CD14-positive monocyte (primary cell): ENCODE data around the gene SUSD4. TPM values are rescaled to one million over a fixed set of nuclear protein-coding genes. Genes with fewer than 3 reads are reported as not detected.

Experiments used
- DNase-seq, 3 donors: peaks; one replicate each; pipeline ENCODE4 v3.0.0-alpha.2; 2011 to 2022
- H2AFZ ChIP-seq: 2 replicates; pipeline ENCODE4 v1.6.0; 2012; ENCODE audit warnings: mild to moderate bottlenecking, low read depth, low read length, inconsistent platforms; ENCODE audit not compliant: insufficient read depth, poor library complexity, severe bottlenecking
- H3K27ac ChIP-seq, 2 donors: 1 replicate in 1 of 2; 2 replicates in 1 of 2; pipeline ENCODE4 v1.5.1; 2012 to 2013; ENCODE audit warnings: low read length in 2 of 2, control low read depth in 1 of 2, inconsistent platforms in 1 of 2, low read depth in 1 of 2, mild to moderate bottlenecking in 1 of 2
- H3K27me3 ChIP-seq, 2 donors: one replicate each; pipeline versions ENCODE4 v1.6.0 to v1.6.1; 2011 to 2013; ENCODE audit warnings: low read length in 2 of 2; ENCODE audit not compliant: control insufficient read depth in 2 of 2, insufficient read depth in 2 of 2
- H3K36me3 ChIP-seq, 2 donors: replicated peaks in 1 of 2; 1 replicate in 1 of 2; 2 replicates in 1 of 2; pipeline versions ENCODE4 v1.5.1 to v1.6.1; 2012 to 2013; ENCODE audit warnings: low read length in 2 of 2, control low read depth in 1 of 2, inconsistent platforms in 1 of 2, mild to moderate bottlenecking in 1 of 2; ENCODE audit not compliant: insufficient read depth in 2 of 2, control insufficient read depth in 1 of 2
- H3K4me1 ChIP-seq, 2 donors: 1 replicate in 1 of 2; 2 replicates in 1 of 2; pipeline versions ENCODE4 v1.5.1 to v1.6.1; 2012 to 2013; ENCODE audit warnings: low read length in 2 of 2, control low read depth in 1 of 2, inconsistent platforms in 1 of 2, mild to moderate bottlenecking in 1 of 2, moderate library complexity in 1 of 2; ENCODE audit not compliant: insufficient read depth in 2 of 2, control insufficient read depth in 1 of 2
- H3K4me2 ChIP-seq: replicated peaks from 2 replicates; pipeline ENCODE3; 2012; ENCODE audit warnings: low read length, moderate library complexity, mild to moderate bottlenecking; ENCODE audit not compliant: poor library complexity, severe bottlenecking; ENCODE audit errors: extremely low read depth
- H3K4me3 ChIP-seq, 3 experiments: fragments of 200-600 bp in 1 of 3; sonication (generic) in 1 of 3; replicated peaks in 1 of 3; 1 replicate in 2 of 3; 2 replicates in 1 of 3; pipeline ENCODE4 v1.5.1; 2011 to 2013; ENCODE audit warnings: low read length in 3 of 3, mild to moderate bottlenecking in 3 of 3, control low read depth in 2 of 3, low read depth in 2 of 3, inconsistent platforms in 1 of 3, moderate library complexity in 1 of 3
- H3K79me2 ChIP-seq: 2 replicates; pipeline ENCODE4 v1.6.0; 2012; ENCODE audit warnings: mild to moderate bottlenecking, control low read depth, inconsistent platforms, low read length, moderate library complexity; ENCODE audit not compliant: insufficient read depth
- H3K9ac ChIP-seq: 2 replicates; pipeline ENCODE4 v1.6.0; 2017; ENCODE audit warnings: low read length, mild to moderate bottlenecking; ENCODE audit not compliant: insufficient read depth, poor library complexity, severe bottlenecking
- H3K9me3 ChIP-seq, 2 donors: replicated peaks in 1 of 2; 1 replicate in 1 of 2; 2 replicates in 1 of 2; pipeline versions ENCODE4 v1.5.1 to v1.6.1; 2012 to 2013; ENCODE audit warnings: low read length in 2 of 2, control low read depth in 1 of 2; ENCODE audit not compliant: control insufficient read depth in 1 of 2, insufficient read depth in 1 of 2
- H4K20me1 ChIP-seq: 2 replicates; pipeline ENCODE4 v1.6.0; 2012; ENCODE audit warnings: mild to moderate bottlenecking, low read length, control low read depth, moderate library complexity; ENCODE audit not compliant: insufficient read depth
- H3K27ac Mint-ChIP-seq, 7 donors: one replicate each; pipeline ENCODE4 v1.8.0; 2020; ENCODE audit warnings: mild to moderate bottlenecking in 7 of 7, mixed read lengths in 7 of 7, moderate library complexity in 6 of 7, inconsistent platforms in 2 of 7
- H3K27me3 Mint-ChIP-seq, 3 donors: one replicate each; pipeline ENCODE4 v1.8.0; 2021 to 2022; ENCODE audit warnings: low read depth in 3 of 3, mild to moderate bottlenecking in 3 of 3, mixed read lengths in 3 of 3, moderate library complexity in 3 of 3, inconsistent platforms in 1 of 3
- H3K36me3 Mint-ChIP-seq, 2 donors: one replicate each; pipeline ENCODE4 v1.8.0; 2020; ENCODE audit warnings: mixed read lengths in 2 of 2, inconsistent platforms in 1 of 2, mild to moderate bottlenecking in 1 of 2
- H3K4me1 Mint-ChIP-seq: one replicate; pipeline ENCODE4 v1.8.0; 2020; ENCODE audit warnings: mild to moderate bottlenecking, mixed read lengths
- H3K4me3 Mint-ChIP-seq, 2 donors: one replicate each; pipeline ENCODE4 v1.8.0; 2020; ENCODE audit warnings: mild to moderate bottlenecking in 2 of 2, mixed read lengths in 2 of 2, moderate library complexity in 1 of 2
- H3K9me3 Mint-ChIP-seq, 7 donors: one replicate each; pipeline ENCODE4 v1.8.0; 2020 to 2022; ENCODE audit warnings: mixed read lengths in 7 of 7, mild to moderate bottlenecking in 6 of 7, moderate library complexity in 6 of 7, inconsistent platforms in 2 of 7
- CTCF ChIP-seq: fragments of 200-600 bp; IDR thresholded peaks from one replicate; pipeline ENCODE4 v1.8.0; 2022; ENCODE audit warnings: antibody characterized with exemption, mild to moderate bottlenecking
- WGBS: methylation state at CpG from one replicate; pipeline ENCODE4 v1.1.5; 2013; ENCODE audit warnings: missing lambda C conversion rate; ENCODE audit not compliant: insufficient coverage; 5-methylcytosine and 5-hydroxymethylcytosine counted together
- intact Hi-C, 2 donors: fragments of 100-400 bp; cut with micrococcal nuclease; formaldehyde crosslinking; loops; one replicate each; pipeline versions ENCODE4 v1.15.0 to v1.15.1; 2023
- polyA plus RNA-seq, 3 donors: library from polyadenylated mRNA; depleted of rRNA in 1 of 3; unstranded in 2 of 3; stranded (reverse) in 1 of 3; fragments of 300-500 nt in 2 of 3; fragments of >200 nt in 1 of 3; fragmentation: Illumina TruSeq in 2 of 3; gene quantifications; 1 replicate in 2 of 3; 2 replicates in 1 of 3; pipeline ENCODE4 v1.2.3, GENCODE V29; 2012 to 2021

The SUSD4 gene
- polyA plus RNA-seq, 3 donors = 0.34 to 0.92 (median 0.50) TPM

- Mint-ChIP-seq H3K27me3 (peaks cover 0 to 4% (median 0%) of the 10 kb centered on the region in 3 donors), H3K36me3 (no peaks in the 10 kb centered on the region), H3K4me3 (no peak overlapping the region), H3K4me1 (peaks cover 19% of the 10 kb centered on the region), H3K9me3 (peaks cover 0 to 7% (median 0%) of the 10 kb centered on the region in 7 donors), H3K27ac (no peak overlapping the region)
- no peaks in the 10 kb centered on the region for H3K36me3 ChIP-seq
- 83% methylated on average over 3 of the region's 4 CpGs for WGBS
- no peak overlapping the region for H3K4me2 ChIP-seq
- TF ChIP-seq CTCF = no peak
- no peak for DNase-seq
- intact Hi-C loops = loop anchor here in 1 of 2 donors (5.0 kb wide), 1 partner anchor 57 kb away; no protein-coding TSS in a partner anchor
- H3K4me3 ChIP-seq = no peak overlapping the region
- no peak overlapping the region for H3K27ac ChIP-seq
- H3K9me3 ChIP-seq = no peaks in the 10 kb centered on the region
- H4K20me1 ChIP-seq = no peaks in the 10 kb centered on the region
- H3K4me1 ChIP-seq = peaks cover 11% of the 10 kb centered on the region in 2 donors
- no peak overlapping the region for H2AFZ ChIP-seq
- H3K9ac ChIP-seq = no peak overlapping the region
- no peaks in the 10 kb centered on the region for H3K27me3 ChIP-seq
- no peaks in the 10 kb centered on the region for H3K79me2 ChIP-seq
Measured at GRCh38 chr1:223204424-223204823, 159.6 kb downstream of the SUSD4 start.

- Histone ChIP-seq H3K36me3 (no peaks in the 10 kb centered on the region), H3K4me2 (no peak overlapping the region), H3K27me3 (no peaks in the 10 kb centered on the region), H3K27ac (no peak overlapping the region), H3K4me3 (no peak overlapping the region), H3K9me3 (no peaks in the 10 kb centered on the region), H4K20me1 (no peaks in the 10 kb centered on the region), H3K9ac (no peak overlapping the region), H3K4me1 (peaks cover 17 to 18% of the 10 kb centered on the region in 2 donors), H2AFZ (no peak overlapping the region), H3K79me2 (no peaks in the 10 kb centered on the region)
- peaks cover 0 to 7% (median 0%) of the 10 kb centered on the region in 7 donors for H3K9me3 Mint-ChIP-seq
- no CpG with 5 or more reads among the region's 6 CpGs for WGBS
- H3K27me3 Mint-ChIP-seq = peaks cover 0 to 4% (median 0%) of the 10 kb centered on the region in 3 donors
- peaks cover 25% of the 10 kb centered on the region for H3K4me1 Mint-ChIP-seq
- TF ChIP-seq CTCF = no peak
- DNase-seq = no peak
- no peaks in the 10 kb centered on the region for H3K36me3 Mint-ChIP-seq
- H3K27ac Mint-ChIP-seq = no peak overlapping the region
- no peak overlapping the region for H3K4me3 Mint-ChIP-seq
- intact Hi-C loops = loop anchor here in 1 of 2 donors (5.0 kb wide), 1 partner anchor 56 kb away; no protein-coding TSS in a partner anchor
Measured at GRCh38 chr1:223203694-223204093, 160.3 kb downstream of the SUSD4 start.
